Measurements from ENCODE around the gene FADS3. TPM values are rescaled to one million over a fixed set of nuclear protein-coding genes. Genes with fewer than 3 reads are reported as not detected.

Gene FADS3
- total and polyA plus RNA-seq, 9 of the 15 experiments (the other 6 are each of a cell fraction or from before 2014, with no cell fraction given), result 0.97 to 148 (median 92.7) TPM

DNA sequence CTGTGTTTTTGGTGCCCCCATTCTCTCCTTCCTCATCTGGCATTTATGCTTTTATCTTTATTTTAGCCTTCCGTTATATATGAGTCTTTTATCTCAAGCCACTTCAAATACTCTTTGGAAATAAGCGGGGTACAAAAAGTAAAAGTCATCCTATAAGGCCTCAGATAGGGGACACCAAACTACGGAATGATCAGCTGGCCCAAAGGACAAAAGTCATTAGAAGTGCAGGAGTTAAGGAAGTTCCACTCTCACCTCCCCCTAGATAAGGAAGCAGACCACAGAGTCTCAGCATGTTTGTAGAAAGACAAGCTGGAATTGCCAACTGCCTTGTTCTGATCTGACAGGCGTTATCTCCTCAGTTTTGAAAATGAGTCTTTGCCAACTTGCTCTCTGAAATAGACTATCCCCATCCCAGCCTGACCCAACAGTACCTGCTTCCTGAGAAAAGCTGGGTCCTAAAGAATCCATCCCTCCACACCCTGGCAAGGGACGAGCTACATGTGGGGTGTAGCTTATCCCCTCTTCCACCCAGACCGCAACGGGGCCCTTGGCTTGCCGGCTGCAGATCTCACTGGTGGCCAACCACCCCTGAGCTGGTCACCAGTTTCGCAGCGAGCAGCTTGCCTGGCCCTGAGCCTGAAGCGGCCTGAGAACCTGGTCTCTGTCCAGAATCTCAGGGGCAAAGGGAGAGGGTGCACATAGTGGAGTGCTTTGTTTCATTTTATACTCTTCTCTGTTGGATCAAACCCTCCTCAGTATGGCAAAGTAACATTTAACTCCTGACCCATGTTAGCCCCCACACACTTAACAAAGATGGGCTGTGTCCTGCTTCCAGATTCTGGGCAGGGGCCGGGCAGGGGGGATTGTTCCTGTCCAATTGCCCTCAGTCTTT lies 49.5 kb downstream of the FADS3 start (continued):
- TF ChIP-seq GMEB1 (CRISPR knock-in tag; IDR thresholded peaks at IDR 0.05), result no peak
- TF ChIP-seq PYGO2 (tag; IDR thresholded peaks at IDR 0.05), result peak; percentile 23; the same call in 1 of the 2 replicates
- TF ChIP-seq, protein P1, sequence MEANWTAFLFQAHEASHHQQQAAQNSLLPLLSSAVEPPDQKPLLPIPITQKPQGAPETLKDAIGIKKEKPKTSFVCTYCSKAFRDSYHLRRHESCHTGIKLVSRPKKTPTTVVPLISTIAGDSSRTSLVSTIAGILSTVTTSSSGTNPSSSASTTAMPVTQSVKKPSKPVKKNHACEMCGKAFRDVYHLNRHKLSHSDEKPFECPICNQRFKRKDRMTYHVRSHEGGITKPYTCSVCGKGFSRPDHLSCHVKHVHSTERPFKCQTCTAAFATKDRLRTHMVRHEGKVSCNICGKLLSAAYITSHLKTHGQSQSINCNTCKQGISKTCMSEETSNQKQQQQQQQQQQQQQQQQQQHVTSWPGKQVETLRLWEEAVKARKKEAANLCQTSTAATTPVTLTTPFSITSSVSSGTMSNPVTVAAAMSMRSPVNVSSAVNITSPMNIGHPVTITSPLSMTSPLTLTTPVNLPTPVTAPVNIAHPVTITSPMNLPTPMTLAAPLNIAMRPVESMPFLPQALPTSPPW (CRISPR knock-in tag; IDR thresholded peaks at IDR 0.05), result peak; percentile 75
- TF ChIP-seq SMARCA4 (IDR thresholded peaks at IDR 0.05), result peak; percentile 94
- TF ChIP-seq TBP (optimal IDR thresholded peaks at IDR 0.05; ENCODE audit: low read depth, low read length), result peak; percentile 57
- TF ChIP-seq, protein P2, sequence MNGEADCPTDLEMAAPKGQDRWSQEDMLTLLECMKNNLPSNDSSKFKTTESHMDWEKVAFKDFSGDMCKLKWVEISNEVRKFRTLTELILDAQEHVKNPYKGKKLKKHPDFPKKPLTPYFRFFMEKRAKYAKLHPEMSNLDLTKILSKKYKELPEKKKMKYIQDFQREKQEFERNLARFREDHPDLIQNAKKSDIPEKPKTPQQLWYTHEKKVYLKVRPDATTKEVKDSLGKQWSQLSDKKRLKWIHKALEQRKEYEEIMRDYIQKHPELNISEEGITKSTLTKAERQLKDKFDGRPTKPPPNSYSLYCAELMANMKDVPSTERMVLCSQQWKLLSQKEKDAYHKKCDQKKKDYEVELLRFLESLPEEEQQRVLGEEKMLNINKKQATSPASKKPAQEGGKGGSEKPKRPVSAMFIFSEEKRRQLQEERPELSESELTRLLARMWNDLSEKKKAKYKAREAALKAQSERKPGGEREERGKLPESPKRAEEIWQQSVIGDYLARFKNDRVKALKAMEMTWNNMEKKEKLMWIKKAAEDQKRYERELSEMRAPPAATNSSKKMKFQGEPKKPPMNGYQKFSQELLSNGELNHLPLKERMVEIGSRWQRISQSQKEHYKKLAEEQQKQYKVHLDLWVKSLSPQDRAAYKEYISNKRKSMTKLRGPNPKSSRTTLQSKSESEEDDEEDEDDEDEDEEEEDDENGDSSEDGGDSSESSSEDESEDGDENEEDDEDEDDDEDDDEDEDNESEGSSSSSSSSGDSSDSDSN (IDR thresholded peaks at IDR 0.05; ENCODE audit: borderline replicate concordance in 1 of 2, low read depth in 2 of 2, low read length in 2 of 2), result peak in 1 of 2 experiments; percentile 74; a peak in 1 of 4 replicates
- TF ChIP-seq IRF9 (tag; IDR thresholded peaks at IDR 0.05), result peak; percentile 48
- peak; percentile 52; the same call in 1 of the 2 replicates for TF ChIP-seq RAD51 (IDR thresholded peaks at IDR 0.05; ENCODE audit: borderline replicate concordance, low read depth)
- peak; percentile 72 for TF ChIP-seq ELF1 (tag; IDR thresholded peaks at IDR 0.05)
- peak in 1 of 2 experiments; percentile 59; a peak in 1 of 4 replicates for TF ChIP-seq BCLAF1 (IDR thresholded peaks at IDR 0.05; ENCODE audit: borderline replicate concordance in 1 of 2, control insufficient read depth in 1 of 2, low read depth in 2 of 2, low read length in 1 of 2)
- peak; percentile 87 for TF ChIP-seq ETV5 (CRISPR knock-in tag; IDR thresholded peaks at IDR 0.05; ENCODE audit: low read depth)
- TF ChIP-seq SMARCC2 (IDR thresholded peaks at IDR 0.05; ENCODE audit: low read depth), result peak; percentile 80; the same call in 1 of the 2 replicates
- TF ChIP-seq MAFK (IDR thresholded peaks at IDR 0.05; ENCODE audit: low read length), result peak; percentile 39; the same call in 1 of the 2 replicates
- TF ChIP-seq, protein P3, sequence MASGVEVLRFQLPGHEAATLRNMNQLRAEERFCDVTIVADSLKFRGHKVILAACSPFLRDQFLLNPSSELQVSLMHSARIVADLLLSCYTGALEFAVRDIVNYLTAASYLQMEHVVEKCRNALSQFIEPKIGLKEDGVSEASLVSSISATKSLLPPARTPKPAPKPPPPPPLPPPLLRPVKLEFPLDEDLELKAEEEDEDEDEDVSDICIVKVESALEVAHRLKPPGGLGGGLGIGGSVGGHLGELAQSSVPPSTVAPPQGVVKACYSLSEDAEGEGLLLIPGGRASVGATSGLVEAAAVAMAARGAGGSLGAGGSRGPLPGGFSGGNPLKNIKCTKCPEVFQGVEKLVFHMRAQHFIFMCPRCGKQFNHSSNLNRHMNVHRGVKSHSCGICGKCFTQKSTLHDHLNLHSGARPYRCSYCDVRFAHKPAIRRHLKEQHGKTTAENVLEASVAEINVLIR (CRISPR knock-in tag; IDR thresholded peaks at IDR 0.05), result 0 out of 2 replicates have a peak, but pooled peaks have one; percentile 18

All from K562 (cell line).